HCT116 (cell line): Measurements from ENCODE around the gene CEMIP2. TPM values are rescaled to one million over a fixed set of nuclear protein-coding genes. Genes with fewer than 3 reads are reported as not detected.

Experiments
- ATAC-seq: fragments of 200-7000 bp; cut with Tn5 transposase; 2 replicates; pipeline ENCODE4 v1.9.1; 2020; ENCODE audit warnings: mild to moderate bottlenecking, moderate library complexity
- BruUV-seq: library from RNA; stranded (reverse); fragments of 400-500 nt; replicated peaks from 2 replicates; lab custom pipeline; 2021; lab: Mats Ljungman, UMichigan
- CTCF ChIA-PET: fragments of 300-600 bp; sonication (Branson Sonifier 250); formaldehyde crosslinking; loops from one replicate; lab custom pipeline; 2021; ENCODE audit warnings: antibody characterized with exemption; lab: Charles Lee
- POLR2A ChIA-PET: fragments of 300-600, 350-600 bp; sonication (Branson Sonifier 250); formaldehyde crosslinking; loops from one replicate; lab custom pipeline; 2021; ENCODE audit warnings: antibody characterized with exemption; lab: Charles Lee
- RAD21 ChIA-PET, 2 experiments: fragments of 300-600 bp; sonication (Branson Sonifier 250); formaldehyde crosslinking; loops; one replicate each; lab custom pipeline; 2023; ENCODE audit warnings: low total read pairs in 2 of 2; ENCODE audit not compliant: uncharacterized antibody in 2 of 2, unreplicated experiment in 2 of 2, low non-redundant PET in 1 of 2; lab: Charles Lee
- DNase-seq: peaks from one replicate; pipeline ENCODE4 v3.0.0-alpha.2; 2010; ENCODE audit warnings: low read depth, low spot score
- H2AFZ ChIP-seq: fragments of 200-600 bp; shearing (Covaris generic), sonication (generic); 2 replicates; pipeline ENCODE4 v1.6.1; 2017; ENCODE audit warnings: low read depth, mixed run types, mixed read lengths, antibody characterized with exemption, low read length; ENCODE audit not compliant: poor library complexity, severe bottlenecking
- H3K27ac ChIP-seq: 2 replicates; pipeline ENCODE4 v1.5.1; 2012; ENCODE audit warnings: low read depth, low read length
- H3K27me3 ChIP-seq: fragments of 200-600 bp; sonication (generic); 2 replicates; pipeline ENCODE4 v1.6.1; 2016; ENCODE audit warnings: mixed run types, low read length, mixed read lengths; ENCODE audit not compliant: insufficient read depth
- H3K36me3 ChIP-seq, 2 experiments: fragments of 200-500 bp in 1 of 2; fragments of 200-600 bp in 1 of 2; sonication (Bioruptor generic) in 1 of 2; sonication (generic) in 1 of 2; 2 replicates each; pipeline versions ENCODE4 v1.5.1 to v1.6.1; 2014 to 2016; ENCODE audit warnings: low read length in 2 of 2, inconsistent platforms in 1 of 2, mixed read lengths in 1 of 2, mixed run types in 1 of 2; ENCODE audit not compliant: insufficient read depth in 2 of 2, control insufficient read depth in 1 of 2
- H3K4me1 ChIP-seq, 2 experiments: fragments of 200-600 bp in 1 of 2; sonication (generic) in 1 of 2; 2 replicates each; pipeline versions ENCODE4 v1.5.1 to v1.6.1; 2012 to 2017; ENCODE audit warnings: low read length in 2 of 2, inconsistent platforms in 1 of 2, mild to moderate bottlenecking in 1 of 2, mixed read lengths in 1 of 2, mixed run types in 1 of 2, moderate library complexity in 1 of 2; ENCODE audit not compliant: insufficient read depth in 2 of 2, control insufficient read depth in 1 of 2
- H3K4me2 ChIP-seq: fragments of 200-600 bp; sonication (generic); 2 replicates; pipeline ENCODE4 v1.6.1; 2017; ENCODE audit warnings: mixed run types, low read length, mixed read lengths
- H3K4me3 ChIP-seq, 2 experiments: fragments of 200-600 bp in 1 of 2; sonication (generic) in 1 of 2; replicated peaks in 1 of 2; 2 replicates each; pipeline ENCODE4 v1.5.1; 2011 to 2016; ENCODE audit warnings: low read length in 2 of 2, control low read depth in 1 of 2, low read depth in 1 of 2, mild to moderate bottlenecking in 1 of 2, mixed read lengths in 1 of 2, mixed run types in 1 of 2
- H3K79me2 ChIP-seq: fragments of 200-600 bp; sonication (generic); 2 replicates; pipeline ENCODE4 v1.6.1; 2017; ENCODE audit warnings: mild to moderate bottlenecking, mixed run types, low read length, moderate library complexity, mixed read lengths; ENCODE audit not compliant: insufficient read depth
- H3K9ac ChIP-seq: fragments of 200-600 bp; sonication (generic); 2 replicates; pipeline ENCODE4 v1.6.1; 2016; ENCODE audit warnings: low read length, mixed read lengths
- H3K9me2 ChIP-seq: fragments of 200-600 bp; sonication (generic), shearing (Covaris generic); 2 replicates; pipeline ENCODE4 v1.6.1; 2017; ENCODE audit warnings: mixed run types, mild to moderate bottlenecking, moderate library complexity; ENCODE audit not compliant: insufficient read depth
- H3K9me3 ChIP-seq, 2 experiments: fragments of 200-500 bp in 1 of 2; fragments of 200-600 bp in 1 of 2; sonication (Bioruptor generic) in 1 of 2; sonication (generic) in 1 of 2; 2 replicates each; pipeline ENCODE4 v1.6.1; 2014 to 2017; ENCODE audit warnings: low read length in 2 of 2, mixed read lengths in 2 of 2, inconsistent platforms in 1 of 2, low read depth in 1 of 2, mild to moderate bottlenecking in 1 of 2, mixed run types in 1 of 2, moderate library complexity in 1 of 2; ENCODE audit not compliant: control insufficient read depth in 1 of 2, insufficient read depth in 1 of 2
- H4K20me1 ChIP-seq: fragments of 200-600 bp; sonication (generic), shearing (Covaris generic); 2 replicates; pipeline ENCODE4 v1.6.1; 2017; ENCODE audit warnings: mixed run types, mild to moderate bottlenecking, moderate library complexity; ENCODE audit not compliant: insufficient read depth
- CBX3 ChIP-seq: IDR thresholded peaks from 2 replicates; pipeline ENCODE4 v1.6.1; 2012; ENCODE audit warnings: low read depth
- EGR1 ChIP-seq: IDR thresholded peaks from 2 replicates; pipeline ENCODE4 v1.6.1; 2012; ENCODE audit warnings: low read depth
- EZH2 ChIP-seq: fragments of 200-600 bp; sonication (generic); IDR thresholded peaks from 2 replicates; pipeline ENCODE4 v1.6.1; 2017; ENCODE audit warnings: antibody characterized with exemption, mixed run types
- EZH2phosphoT487 ChIP-seq: fragments of 200-600 bp; IDR thresholded peaks from 2 replicates; pipeline ENCODE4 v1.6.1; 2018; ENCODE audit warnings: antibody characterized with exemption, borderline replicate concordance
- FOSL1 ChIP-seq: IDR thresholded peaks from 2 replicates; pipeline ENCODE4 v1.6.1; 2012; ENCODE audit warnings: low read depth
- SIN3A ChIP-seq: IDR thresholded peaks from 2 replicates; pipeline ENCODE4 v1.6.1; 2012; ENCODE audit warnings: low read depth
- SP1 ChIP-seq: IDR thresholded peaks from 2 replicates; pipeline ENCODE4 v1.6.1; 2012; ENCODE audit warnings: low read depth
- SRF ChIP-seq: IDR thresholded peaks from 2 replicates; pipeline ENCODE4 v1.6.1; 2012; ENCODE audit warnings: low read depth
- ZNF274 ChIP-seq: fragments of 200-500 bp; sonication (Bioruptor generic); IDR thresholded peaks from 2 replicates; pipeline ENCODE4 v1.6.1; 2014; ENCODE audit warnings: mild to moderate bottlenecking, low read depth, low read length, inconsistent platforms
- intact Hi-C: fragments of 100-400 bp; cut with micrococcal nuclease; formaldehyde crosslinking; loops from 2 replicates; pipeline ENCODE4 v1.10.0; 2022
- total RNA-seq: library from RNA; stranded (reverse); gene quantifications from one replicate; pipeline ENCODE4 v1.2.1, GENCODE V29; 2021; ENCODE audit not compliant: unreplicated experiment
- TF ChIP-seq, protein P1 (sequence below): IDR thresholded peaks from 2 replicates; pipeline ENCODE4 v1.6.1; 2012; ENCODE audit warnings: low read depth

The CEMIP2 gene
- total RNA-seq, 1 experiment from 2014 or later, result 14.3 TPM

DNA sequence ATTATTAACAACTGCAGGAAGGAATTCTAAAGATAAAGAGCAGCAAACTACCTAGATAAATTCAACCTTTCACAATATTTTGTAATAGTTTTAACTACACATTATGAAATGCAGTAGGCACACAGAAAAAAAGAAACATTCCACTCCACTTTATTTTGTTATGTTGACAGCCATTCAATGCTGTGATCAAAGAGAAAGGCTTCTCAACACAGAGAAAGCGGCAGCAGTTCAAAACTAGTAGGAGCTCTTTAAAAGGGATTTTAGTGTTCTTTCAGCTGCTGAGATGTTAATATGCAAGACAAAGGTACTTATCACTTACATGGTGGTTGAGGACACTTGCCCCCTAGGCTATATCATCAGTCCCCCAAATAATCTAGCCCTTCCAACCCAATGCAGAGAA is 11.6 kb downstream of the CEMIP2 start:
- no peak overlapping the region for H2AFZ ChIP-seq
- H3K4me1 ChIP-seq, result peaks cover 25 to 32% of the 10 kb centered on the region in 2 experiments
- H4K20me1 ChIP-seq, result no peaks in the 10 kb centered on the region
- ChIA-PET CTCF (no interaction called here), RAD21 (no interaction called here), POLR2A (interaction anchor here (0.9 kb wide), 1 partner anchor 11 kb away, joined by 4 read pairs; the partner anchor contains the start of gene CEMIP2)
- H3K9me3 ChIP-seq, result no peaks in the 10 kb centered on the region
- intact Hi-C loops, result no loop called here
- H3K27ac ChIP-seq, result no peak overlapping the region
- no peaks in the 10 kb centered on the region for H3K9me2 ChIP-seq
- H3K4me3 ChIP-seq, result no peak overlapping the region
- H3K4me2 ChIP-seq, result no peak overlapping the region
- 0 out of 2 replicates have a peak, but pooled peaks cover 7% of the 10 kb centered on the region for H3K79me2 ChIP-seq
- no peak for ATAC-seq
- H3K36me3 ChIP-seq, result no peaks in the 10 kb centered on the region
- no TSS peak for BruUV-seq
- TF ChIP-seq EGR1 (no peak), ZNF274 (no peak), EZH2 (no peak), SP1 (no peak), EZH2phosphoT487 (no peak), SRF (no peak), CBX3 (no peak), SIN3A (no peak), FOSL1 (no peak)
- TF ChIP-seq, protein P1, sequence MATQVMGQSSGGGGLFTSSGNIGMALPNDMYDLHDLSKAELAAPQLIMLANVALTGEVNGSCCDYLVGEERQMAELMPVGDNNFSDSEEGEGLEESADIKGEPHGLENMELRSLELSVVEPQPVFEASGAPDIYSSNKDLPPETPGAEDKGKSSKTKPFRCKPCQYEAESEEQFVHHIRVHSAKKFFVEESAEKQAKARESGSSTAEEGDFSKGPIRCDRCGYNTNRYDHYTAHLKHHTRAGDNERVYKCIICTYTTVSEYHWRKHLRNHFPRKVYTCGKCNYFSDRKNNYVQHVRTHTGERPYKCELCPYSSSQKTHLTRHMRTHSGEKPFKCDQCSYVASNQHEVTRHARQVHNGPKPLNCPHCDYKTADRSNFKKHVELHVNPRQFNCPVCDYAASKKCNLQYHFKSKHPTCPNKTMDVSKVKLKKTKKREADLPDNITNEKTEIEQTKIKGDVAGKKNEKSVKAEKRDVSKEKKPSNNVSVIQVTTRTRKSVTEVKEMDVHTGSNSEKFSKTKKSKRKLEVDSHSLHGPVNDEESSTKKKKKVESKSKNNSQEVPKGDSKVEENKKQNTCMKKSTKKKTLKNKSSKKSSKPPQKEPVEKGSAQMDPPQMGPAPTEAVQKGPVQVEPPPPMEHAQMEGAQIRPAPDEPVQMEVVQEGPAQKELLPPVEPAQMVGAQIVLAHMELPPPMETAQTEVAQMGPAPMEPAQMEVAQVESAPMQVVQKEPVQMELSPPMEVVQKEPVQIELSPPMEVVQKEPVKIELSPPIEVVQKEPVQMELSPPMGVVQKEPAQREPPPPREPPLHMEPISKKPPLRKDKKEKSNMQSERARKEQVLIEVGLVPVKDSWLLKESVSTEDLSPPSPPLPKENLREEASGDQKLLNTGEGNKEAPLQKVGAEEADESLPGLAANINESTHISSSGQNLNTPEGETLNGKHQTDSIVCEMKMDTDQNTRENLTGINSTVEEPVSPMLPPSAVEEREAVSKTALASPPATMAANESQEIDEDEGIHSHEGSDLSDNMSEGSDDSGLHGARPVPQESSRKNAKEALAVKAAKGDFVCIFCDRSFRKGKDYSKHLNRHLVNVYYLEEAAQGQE, result no peak
- DNase-seq, result no peak
- no peaks in the 10 kb centered on the region for H3K27me3 ChIP-seq
- H3K9ac ChIP-seq, result no peak overlapping the region
